ENCODE data around the gene TMEM54. TPM values are rescaled to one million over a fixed set of nuclear protein-coding genes. Genes with fewer than 3 reads are reported as not detected.

TMEM54 gene
- total RNA-seq, 1 experiment from 2014 or later = 61.5 TPM

Other genes with a start within 250 kb of the TMEM54 start
- gene SYNC, start 198.6 kb downstream of the TMEM54 start, total RNA-seq (2021; ENCODE audit: unreplicated experiment) = 1.3 TPM
- 120 TPM for gene YARS1, start 84.0 kb downstream of the TMEM54 start, total RNA-seq (2021; ENCODE audit: unreplicated experiment)
- 55.4 TPM for gene S100PBP, start 83.7 kb downstream of the TMEM54 start, total RNA-seq (2021; ENCODE audit: unreplicated experiment)
- 2.6 TPM for gene FNDC5, start 30.5 kb downstream of the TMEM54 start, total RNA-seq (2021; ENCODE audit: unreplicated experiment)
- 1.2 TPM for gene HPCA, start 14.9 kb downstream of the TMEM54 start, total RNA-seq (2021; ENCODE audit: unreplicated experiment)
- gene RNF19B, start 63.4 kb upstream of the TMEM54 start, total RNA-seq (2021; ENCODE audit: unreplicated experiment) = 29.1 TPM
- gene AK2, start 135.5 kb upstream of the TMEM54 start, total RNA-seq (2021; ENCODE audit: unreplicated experiment) = 213 TPM
- 2.4 TPM for gene AZIN2, start 179.8 kb upstream of the TMEM54 start, total RNA-seq (2021; ENCODE audit: unreplicated experiment)

Measured in Panc1 (cell line).